GM20431 (cell line): ENCODE data around the gene SPDYE16.
"Not testable (repeated sequence)": the region's sequence is repeated elsewhere in the genome, so short reads cannot be mapped to it uniquely, and the experiment has no call there.

Source experiments
- in situ Hi-C: fragments of 300-500 bp; cut with MseI, MboI; formaldehyde crosslinking; loops from one replicate; pipeline ENCODE4 v1.15.0; 2020; ENCODE audit warnings: low sequenced_read_pairs; ENCODE audit not compliant: unreplicated experiment

Gene SPDYE16

GRCh38 chr7:76543197-76543596 is at the start of gene SPDYE16:
TSS of gene SPDYE16 (minus strand) at chr7:76543297. CDS start at chr7:76541459, 1,838 bp downstream.
- in situ Hi-C loops: not testable (repeated sequence)

DNA sequence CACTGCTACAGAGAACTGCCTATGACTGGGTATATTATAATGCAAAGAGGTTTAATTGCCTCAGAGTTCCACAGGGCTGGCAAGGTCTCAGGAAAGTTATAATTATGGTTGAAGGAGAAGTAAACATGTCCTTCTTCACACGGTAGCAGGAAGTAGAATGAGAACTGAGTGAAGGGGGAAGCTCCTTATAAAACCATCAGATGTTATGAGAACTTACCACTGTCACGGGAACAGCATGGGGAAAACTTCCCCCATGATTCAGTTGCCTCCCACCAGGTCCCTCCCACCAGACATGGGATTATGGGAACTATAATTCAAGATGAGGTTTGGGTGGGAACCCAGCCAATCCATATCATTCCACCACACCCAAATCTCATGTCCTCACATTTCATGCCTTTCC is 49.6 kb upstream of the SPDYE16 start:
- in situ Hi-C loops: not testable (repeated sequence)

GRCh38 chr7:76591602-76592304 is 48.7 kb upstream of the SPDYE16 start:
- in situ Hi-C loops: not testable (repeated sequence)

DNA sequence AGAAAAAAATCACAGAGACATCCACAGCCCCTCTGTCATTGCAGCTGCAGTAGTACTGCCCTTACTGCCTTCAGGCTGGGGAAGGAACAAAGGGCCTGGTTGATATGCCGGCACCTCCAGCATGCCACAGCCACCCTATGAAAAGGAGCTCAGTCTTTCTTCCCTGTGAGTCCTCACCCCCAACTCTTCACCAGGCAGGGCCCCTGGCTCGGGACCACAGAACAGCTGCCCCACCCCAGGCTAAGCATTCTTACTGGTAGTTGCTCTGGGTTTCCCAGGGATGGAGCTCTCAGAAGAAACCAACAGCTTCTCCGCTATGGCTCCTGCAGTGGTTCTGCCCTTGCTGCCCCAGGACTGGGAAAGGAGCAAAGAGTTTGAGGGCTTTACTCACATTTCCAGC is 47.9 kb upstream of the SPDYE16 start:
- in situ Hi-C loops: not testable (repeated sequence)

- in situ Hi-C loops: not testable (repeated sequence)
Observed at GRCh38 chr7:76588586-76588985, 45.5 kb upstream of the SPDYE16 start.

DNA sequence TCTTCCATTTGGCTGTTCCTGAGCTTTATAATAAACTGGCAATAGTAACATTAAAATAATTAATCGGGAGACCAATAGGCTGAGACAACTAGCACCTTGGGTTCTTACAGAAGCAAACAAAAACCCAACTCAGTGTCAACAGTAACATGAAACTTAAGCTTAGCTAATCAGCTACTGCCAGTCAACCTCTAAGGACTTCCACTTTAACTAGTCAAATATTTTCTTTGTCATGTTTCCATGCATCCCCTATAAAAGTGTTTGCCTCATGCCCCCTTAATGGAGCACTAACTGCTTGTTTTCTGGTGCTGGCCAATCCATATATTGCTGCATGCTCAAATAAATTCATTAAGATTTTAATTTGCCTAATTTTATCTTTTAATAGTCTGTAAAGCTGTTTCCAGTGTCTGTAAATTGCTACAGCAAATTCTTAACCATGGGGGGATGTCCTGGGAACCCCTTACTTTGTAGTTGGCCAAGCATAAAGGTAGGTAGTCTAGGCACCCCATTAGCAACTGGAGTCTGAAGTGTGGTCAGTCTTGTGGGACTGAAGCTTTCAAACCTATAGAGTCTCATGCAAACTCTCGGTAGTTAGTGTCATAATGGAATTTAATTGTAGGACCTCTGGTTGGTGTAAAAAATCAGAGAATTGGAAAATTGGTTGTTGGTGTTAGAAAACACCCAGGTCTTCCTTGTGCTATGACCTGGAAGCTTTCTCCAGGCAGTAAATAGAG is 43.7 kb upstream of the SPDYE16 start:
- in situ Hi-C loops: not testable (repeated sequence)

GRCh38 chr7:76583636-76584281 is 40.7 kb upstream of the SPDYE16 start:
- in situ Hi-C loops: not testable (repeated sequence)

DNA sequence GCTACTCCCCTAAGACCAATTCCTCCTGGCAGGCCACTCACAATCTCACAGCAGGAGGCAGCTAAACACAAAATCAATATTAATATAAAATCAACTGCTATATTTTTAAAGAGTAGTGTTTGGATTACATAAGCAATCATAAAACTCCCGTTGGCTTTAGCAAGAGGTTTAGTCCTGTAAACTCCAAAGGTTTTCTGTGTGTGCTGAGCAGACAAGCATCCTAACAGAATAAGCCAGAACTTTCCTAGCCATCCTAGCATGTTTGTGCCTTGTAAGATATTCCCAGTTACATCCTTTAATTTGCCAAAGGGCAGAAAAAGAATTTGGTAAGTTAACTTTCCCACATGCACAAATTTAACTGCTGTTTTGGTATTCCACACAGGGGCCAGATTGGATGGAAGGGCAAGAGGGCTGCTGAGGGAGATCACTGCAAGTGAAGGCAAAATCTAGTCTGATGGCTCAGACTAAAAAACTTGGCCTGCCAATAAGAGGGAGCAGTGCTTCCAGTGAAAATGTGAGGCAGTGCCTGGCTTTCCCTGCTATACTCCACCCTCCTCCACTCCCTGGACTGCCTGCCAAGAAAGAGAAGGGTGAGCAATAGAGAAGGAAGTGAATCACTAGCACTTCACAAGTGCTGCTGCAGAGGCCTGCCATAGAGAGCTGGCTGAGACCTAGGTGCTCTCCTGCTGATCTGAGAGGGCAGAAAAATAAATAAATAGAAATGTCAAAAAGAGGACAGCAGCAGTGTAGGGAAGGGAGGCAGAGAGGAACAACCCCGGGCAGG is 39.9 kb upstream of the SPDYE16 start:
- in situ Hi-C loops: not testable (repeated sequence)

DNA sequence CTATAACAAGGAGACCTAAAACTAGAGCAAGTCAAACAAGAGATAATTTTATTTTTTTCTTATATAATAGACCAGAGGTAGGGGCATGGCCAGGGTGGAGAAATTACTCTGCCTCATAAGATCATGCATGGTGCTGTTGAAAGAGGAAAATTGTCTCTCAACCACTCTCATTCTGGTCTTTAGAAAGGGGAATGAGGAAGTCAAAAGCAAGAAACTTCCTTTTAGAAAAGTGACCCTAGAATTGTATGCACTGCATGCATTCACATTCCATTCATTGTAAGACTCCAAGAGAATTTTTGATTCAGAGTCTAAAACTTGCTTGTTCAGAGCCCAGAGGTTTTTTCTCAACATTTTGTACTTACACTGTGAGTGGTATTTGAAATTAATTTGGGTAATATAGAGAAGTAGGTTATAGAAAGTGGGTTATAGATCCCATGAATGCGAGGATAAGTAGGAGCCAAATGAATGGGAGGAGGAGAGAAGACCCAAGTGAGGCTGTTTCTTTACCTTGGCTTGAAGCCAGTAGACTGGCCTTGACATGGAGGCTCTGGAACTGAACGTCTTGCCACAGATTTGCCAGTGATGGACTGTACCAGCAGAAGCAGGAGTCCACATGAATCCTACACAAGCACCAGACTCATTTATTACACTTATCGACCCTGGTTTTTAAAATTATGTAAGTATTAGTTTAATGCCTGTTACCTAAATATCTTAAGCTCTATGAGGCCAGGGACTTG is 33.0 kb upstream of the SPDYE16 start:
- in situ Hi-C loops: not testable (repeated sequence)

- in situ Hi-C loops: not testable (repeated sequence)
Observed at GRCh38 chr7:76575431-76575830, 32.3 kb upstream of the SPDYE16 start.

GRCh38 chr7:76572296-76572695 is 29.2 kb upstream of the SPDYE16 start:
- in situ Hi-C loops: not testable (repeated sequence)

DNA sequence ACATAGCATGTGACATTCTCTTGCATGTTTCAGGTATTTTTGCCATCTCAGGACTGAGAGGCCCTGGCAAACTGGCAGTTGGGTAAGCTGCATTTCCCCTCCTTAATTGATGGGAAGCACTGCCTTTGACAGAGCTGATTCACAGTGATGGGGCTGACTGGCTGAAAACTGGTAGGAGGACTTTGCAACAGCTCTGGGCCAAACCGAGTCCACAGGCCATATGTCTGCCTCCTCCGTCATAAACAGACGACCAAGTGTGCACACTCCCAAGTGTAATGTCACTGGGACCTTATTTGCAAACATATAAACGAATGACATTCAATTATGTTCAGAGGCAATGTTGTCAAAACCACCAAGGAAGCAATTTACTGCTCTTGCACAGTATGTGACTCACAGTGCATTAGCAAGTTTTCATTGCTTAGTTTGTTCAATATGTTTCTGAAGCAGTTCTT is 27.3 kb upstream of the SPDYE16 start:
- in situ Hi-C loops: not testable (repeated sequence)

DNA sequence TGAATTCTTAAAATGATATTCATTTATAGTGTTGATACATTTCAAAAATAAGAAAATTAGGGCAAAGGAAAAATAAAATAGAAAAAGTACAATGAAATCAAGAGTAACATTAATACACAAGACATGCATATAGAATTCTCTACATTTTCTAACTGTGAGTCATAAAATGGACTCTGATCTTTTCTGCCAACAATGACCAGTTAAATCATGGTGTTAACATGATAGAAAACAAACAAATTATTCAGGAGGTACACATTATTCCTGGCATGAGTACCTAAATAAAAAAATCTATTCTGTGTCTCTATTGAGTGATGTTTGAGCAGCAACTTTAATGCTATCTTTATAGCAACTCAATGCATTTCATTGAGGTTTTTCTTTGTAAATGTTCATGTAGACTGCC is 25.6 kb upstream of the SPDYE16 start:
- in situ Hi-C loops: not testable (repeated sequence)

DNA sequence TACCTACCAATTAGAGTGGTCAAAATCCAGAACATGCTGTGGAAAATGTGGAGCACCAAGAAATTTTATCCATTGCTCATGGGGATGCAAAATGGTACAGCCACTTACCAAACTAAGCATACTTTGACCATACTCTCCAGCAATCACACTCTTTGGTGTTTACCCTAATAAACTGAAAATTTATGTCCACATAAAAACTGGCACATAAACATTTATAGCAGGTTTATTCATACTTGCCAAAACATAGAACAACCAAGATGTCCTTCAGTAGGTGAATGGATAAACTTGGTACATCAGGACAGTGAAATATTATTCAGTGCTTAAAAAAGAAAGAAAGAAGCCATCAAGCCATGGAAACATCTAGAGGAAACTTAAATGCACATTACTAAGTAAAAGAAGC is 24.7 kb upstream of the SPDYE16 start:
- in situ Hi-C loops: not testable (repeated sequence)

DNA sequence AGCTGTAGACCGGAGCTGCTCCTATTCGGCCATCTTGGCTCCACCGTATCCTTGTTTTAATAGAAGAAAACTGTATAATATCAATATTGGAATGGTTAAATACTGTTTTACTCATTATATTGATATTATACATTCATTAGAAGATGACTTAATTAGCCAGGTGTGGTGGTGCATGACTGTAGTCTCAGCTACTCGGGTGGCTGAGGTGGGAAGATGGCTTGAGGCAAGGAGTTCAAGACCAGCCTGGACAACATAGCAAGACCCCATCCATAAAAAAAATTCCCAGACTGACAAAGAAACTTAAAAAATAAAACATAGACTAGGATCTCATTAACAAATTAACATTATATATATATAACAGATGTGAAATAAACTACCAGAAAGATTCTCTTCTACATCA is 24.2 kb upstream of the SPDYE16 start:
- in situ Hi-C loops: not testable (repeated sequence)

DNA sequence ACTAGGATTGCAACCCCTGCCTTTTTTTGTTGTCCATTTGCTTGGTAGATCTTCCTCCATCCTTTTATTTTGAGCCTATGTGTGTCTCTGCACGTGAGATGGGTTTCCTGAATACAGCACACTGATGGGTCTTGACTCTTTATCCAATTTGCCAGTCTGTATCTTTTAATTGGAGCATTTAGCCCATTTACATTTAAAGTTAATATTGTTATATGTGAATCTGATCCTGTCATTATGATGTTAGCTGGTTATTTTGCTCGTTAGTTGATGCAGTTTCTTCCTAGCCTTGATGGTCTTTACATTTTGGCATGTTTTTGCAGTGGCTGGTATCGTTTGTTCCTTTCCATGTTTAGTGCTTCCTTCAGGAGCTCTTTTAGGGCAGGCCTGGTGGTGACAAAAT is 21.9 kb upstream of the SPDYE16 start:
- in situ Hi-C loops: not testable (repeated sequence)

- in situ Hi-C loops: not testable (repeated sequence)
Observed at GRCh38 chr7:76561342-76561741, 18.2 kb upstream of the SPDYE16 start.

DNA sequence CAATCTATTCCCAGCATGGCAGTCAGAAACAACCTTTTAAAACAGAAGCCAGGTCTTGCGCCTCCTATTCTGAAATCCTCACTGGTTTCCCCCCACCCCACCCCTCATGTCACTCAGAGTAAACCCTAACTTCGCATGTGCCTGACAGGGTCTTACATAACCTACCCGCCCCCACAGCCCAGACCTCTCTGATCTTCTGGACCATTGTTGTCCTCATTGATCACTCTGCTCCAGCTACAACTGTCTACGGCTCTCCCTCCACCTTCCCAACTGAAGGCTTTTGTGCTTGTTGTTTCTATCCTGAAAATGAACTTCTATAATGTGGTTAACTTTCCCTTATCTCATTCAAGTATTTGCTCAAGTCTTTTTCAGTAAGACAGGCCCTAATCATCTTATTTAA is 17.1 kb upstream of the SPDYE16 start:
- in situ Hi-C loops: not testable (repeated sequence)

GRCh38 chr7:76559685-76560084 is 16.6 kb upstream of the SPDYE16 start:
- in situ Hi-C loops: not testable (repeated sequence)

DNA sequence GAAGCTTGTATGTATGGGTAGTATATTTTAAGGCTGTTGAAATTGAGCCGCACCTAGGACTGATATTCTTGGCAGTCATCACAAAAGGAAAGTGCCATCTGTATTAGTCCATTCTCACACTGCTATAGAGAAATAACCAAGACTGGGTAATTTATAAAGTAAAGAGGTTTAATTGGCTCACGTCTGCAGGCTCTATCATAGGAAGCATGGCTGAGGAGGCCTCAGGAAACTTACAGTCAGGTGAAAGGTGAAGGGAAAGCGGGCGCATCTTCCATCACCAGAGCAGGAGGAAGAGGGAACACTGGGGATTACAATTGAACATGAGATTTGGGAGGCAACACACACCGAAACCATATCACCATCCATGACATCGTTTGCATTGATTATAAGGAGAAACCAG is 8.9 kb upstream of the SPDYE16 start:
- in situ Hi-C loops: not testable (repeated sequence)
